HG03354 (cell line): ENCODE measurements around the gene FRMD1.

ENCODE experiments used
- ATAC-seq: cut with Tn5 transposase; IDR thresholded peaks from one replicate; pipeline ENCODE4 v1.9.1; 2021; ENCODE audit warnings: mild to moderate bottlenecking; ENCODE audit not compliant: unreplicated experiment, poor library complexity, severe bottlenecking

FRMD1 gene

GRCh38 chr6:168035098-168035660 lies 43.8 kb downstream of the FRMD1 start:
- ATAC-seq, result no peak

- no peak for ATAC-seq
Measured at GRCh38 chr6:168034537-168034936, 44.5 kb downstream of the FRMD1 start.

DNA sequence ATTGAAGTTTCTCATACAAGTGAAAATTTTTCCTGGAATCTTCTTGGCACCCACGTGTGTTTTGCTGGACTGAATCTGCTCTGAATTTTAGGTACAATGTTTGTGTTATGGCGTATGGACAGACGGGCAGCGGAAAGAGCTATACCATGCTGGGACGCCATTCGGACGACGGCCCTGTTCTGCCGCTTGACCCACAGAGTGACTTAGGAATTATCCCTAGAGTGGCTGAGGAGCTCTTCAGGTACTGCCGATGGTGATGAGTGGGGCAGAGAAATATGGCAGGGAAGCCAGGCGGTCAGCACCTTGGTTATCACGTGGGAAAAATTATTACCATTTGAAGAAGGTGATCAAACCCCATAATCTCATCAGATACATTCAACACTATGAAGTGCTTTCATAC lies 45.2 kb downstream of the FRMD1 start:
- no peak for ATAC-seq

DNA sequence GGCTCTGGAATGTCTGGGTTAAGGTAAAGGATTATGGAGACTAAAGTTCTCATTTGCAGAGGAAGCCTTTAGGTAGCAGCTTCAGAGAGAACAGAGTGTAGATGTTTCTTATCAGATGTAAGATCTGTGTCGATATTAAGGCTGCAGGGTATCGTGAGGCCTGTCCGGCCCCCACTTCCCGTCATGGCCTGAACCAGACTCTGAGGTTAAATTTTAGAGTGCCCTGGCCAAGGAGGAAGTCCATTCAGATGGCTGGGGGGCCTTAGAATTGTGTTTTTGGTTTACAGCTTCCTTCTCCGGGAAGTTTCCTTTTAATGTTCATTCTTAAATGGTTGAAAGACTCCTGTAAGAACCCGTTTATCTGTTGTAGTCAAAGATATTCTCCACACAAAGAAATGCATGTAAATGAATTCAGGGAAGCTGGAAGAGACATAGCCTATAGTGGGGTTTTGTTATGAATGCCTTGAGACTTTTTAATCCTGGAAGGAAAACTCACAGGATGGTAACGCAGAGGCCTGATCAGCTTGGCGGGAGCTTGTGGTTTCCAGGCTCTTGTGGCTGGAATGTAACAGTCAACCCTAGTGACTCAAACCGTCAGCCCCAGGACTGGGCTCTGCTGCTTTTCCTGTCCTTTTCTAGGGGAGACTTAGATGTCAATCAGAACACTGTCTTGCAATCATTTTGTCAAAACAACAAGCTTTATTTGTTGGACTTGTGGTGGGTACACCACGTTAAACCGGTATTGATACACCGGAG lies 46.8 kb downstream of the FRMD1 start:
- no peak for ATAC-seq

- no peak for ATAC-seq
Measured at GRCh38 chr6:168031411-168031971, 47.5 kb downstream of the FRMD1 start.

DNA sequence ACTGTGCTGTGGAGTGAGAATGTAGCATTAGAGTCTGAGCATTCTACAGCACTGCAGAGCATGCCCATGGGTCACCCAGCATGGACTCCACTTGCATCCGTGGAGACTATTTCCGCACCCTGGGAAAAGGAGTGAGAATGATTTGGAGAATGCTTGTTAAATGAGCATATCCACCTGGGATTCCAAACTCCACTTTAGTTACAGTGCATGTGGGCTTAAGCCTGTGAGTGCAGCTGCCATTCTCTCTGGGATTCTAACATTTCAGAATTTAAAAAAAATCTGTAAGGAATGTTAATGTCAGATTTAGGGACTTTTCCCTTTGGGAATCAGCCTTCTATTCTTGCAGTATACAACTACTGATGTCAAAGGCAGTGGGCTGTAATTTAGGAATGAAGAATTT lies 48.1 kb downstream of the FRMD1 start:
- ATAC-seq, result no peak

DNA sequence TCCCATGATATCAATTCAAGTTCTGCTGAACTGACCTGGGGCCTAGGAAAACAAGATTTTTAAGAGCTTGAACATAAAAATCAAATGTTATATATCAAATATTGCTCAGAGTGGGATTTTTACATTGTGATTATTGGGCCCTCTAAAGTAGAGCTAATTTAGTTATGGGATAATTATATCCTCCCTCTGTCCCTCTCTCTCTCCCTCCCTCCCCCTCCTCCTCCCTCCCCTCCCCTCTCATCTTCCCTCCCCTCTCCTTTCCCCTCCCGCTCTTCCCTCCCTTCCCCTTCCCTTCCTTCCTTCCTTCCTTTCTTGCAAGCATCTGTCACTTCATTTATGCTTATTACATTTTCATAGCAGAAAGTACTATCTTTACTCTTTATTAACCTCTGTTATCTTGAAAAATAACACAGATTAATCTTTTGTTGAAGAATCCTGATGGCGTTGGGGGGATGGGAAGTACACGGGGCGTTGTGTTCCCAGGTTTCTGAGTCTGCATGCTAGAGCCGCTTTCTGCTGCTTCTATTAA lies 48.7 kb downstream of the FRMD1 start:
- ATAC-seq, result no peak

GRCh38 chr6:168029459-168030217 lies 49.4 kb downstream of the FRMD1 start:
- no peak for ATAC-seq

- no peak for ATAC-seq
Measured at GRCh38 chr6:168028181-168028580, 50.8 kb downstream of the FRMD1 start.

GRCh38 chr6:168027521-168027920 lies 51.5 kb downstream of the FRMD1 start:
- no peak for ATAC-seq

- ATAC-seq, result no peak
Measured at GRCh38 chr6:168026925-168027324, 52.1 kb downstream of the FRMD1 start.

DNA sequence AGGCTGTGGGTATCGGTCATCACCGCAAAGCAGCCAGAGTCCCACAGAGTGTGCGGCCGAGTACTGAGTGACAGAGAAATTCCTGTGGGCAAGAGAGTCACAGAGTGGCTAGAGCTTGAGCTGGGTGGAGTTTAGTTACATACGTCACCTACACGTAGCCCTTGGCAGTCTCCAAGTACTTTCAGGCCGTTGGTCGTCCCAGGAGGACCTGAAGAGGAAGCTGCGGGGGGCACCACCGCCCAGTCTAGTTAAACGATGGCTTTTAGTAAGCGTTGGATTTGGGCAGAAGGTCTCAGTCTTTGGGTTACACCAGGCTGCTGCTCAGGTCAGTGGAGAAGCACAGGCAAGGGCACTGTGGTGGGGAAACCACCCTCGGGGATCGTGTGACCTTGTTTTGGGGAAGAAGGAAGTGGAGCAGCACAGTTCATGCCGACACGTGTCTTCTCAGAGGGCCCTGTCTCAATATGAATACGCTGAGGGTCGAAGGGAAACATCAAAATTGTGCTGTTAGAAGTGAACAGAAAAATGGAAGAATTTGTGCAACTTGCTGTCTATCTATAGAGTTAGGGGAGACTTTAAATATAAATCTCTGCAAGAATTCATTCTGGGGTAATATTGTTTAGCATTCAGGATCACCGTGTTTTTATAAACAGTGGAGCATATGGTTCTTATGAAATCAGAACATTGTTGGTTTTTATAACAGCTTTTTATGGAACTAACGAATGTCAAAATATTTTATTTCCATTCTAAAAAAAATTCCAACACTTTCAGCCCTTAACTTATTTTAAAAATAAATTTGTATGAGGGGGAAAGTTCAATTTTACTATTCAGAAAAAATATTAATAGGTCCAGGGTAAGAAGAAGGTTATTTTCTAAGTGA lies 52.9 kb downstream of the FRMD1 start:
- no peak for ATAC-seq

DNA sequence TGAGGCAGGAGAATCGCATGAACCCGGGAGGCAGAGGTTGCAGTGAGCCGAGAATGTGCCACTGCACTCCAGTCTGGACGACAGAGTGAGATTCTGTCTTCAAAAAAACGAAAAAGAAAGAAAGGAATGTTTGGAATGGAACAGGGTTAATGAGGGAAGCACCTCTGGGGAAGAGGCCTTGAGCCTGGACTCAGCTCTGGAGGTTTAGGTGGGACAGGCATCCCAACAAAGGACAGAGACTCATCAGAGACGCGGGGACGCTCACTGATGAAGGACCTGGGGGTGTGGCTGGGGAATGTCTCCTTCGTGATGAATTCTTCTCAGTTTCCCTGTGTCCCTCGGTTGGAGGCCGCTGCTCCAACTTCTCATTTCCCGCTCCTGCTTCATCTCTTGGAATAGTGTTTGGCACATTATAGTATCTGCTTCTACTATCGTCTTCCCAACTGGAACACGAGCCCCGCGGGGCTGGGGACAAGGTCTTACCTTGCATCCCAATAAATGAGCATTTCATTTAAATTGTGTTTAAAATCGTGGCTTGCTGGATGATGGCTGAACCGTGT lies 54.0 kb downstream of the FRMD1 start:
- ATAC-seq, result no peak

- ATAC-seq, result no peak
Measured at GRCh38 chr6:168022488-168023321, 56.3 kb downstream of the FRMD1 start.

- no peak for ATAC-seq
Measured at GRCh38 chr6:168021581-168021980, 57.4 kb downstream of the FRMD1 start.

DNA sequence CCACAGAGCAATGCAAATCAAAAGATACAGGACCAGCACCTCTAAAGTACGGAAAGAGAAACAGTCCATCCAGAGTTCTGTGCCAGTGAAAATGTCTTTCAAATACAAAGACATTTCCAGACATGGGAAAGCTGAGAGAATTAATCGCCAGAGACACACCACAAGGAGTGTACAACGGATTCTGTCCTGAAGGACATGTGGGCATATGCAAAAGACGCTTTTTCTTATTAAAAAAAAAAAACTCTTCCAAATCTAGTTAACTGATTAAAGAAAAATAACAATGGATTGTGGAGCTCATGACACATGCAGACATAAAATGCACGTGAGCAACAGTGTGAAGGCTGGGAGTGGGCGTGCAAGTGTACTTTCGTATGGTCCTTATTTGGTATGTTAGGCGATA lies 58.8 kb downstream of the FRMD1 start:
- no peak for ATAC-seq

DNA sequence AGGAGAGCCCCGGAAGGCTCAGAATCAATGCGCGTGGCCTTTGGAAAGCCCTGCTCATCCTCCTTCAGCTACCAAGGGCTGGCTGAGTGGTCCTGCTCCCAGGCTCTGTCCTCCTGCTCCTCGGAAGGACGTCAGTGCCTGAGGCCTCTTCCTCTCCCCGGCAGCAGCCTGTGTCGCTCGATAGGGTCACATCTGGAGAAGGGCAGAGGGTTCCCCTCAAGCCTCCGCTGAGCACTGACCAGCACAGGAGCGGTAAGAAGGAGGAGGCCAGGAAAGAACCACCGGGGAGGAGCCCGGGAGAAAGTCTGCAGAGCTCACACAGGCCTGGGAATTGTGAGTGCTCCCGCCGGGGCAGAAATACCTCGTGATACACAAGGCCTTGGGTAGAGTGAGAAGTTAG lies 60.3 kb downstream of the FRMD1 start:
- no peak for ATAC-seq

DNA sequence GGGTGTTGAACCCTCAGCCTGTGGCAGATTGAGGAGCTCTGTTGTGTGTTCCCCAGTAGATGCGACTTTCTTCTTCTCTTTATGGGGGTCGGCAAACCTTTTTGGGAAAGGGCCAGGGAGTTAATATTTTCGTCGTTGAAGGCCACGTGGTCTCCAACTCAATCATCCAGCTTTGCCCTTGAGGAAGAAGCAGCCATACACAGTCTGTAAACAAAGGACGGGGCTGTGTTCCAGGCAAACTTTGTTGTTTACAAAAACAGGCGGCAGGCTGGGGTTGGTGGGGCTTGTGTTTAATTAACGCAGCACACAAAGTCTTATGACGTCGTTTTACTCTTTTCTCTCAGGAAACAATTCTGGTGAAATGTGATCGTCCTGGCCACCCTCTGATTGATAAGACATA lies 61.4 kb downstream of the FRMD1 start:
- no peak for ATAC-seq
